ENCODE measurements around the gene PLAAT2. TPM values are rescaled to one million over a fixed set of nuclear protein-coding genes. Genes with fewer than 3 reads are reported as not detected.

The PLAAT2 gene
- polyA plus RNA-seq, 3 donors, result not detected

DNA sequence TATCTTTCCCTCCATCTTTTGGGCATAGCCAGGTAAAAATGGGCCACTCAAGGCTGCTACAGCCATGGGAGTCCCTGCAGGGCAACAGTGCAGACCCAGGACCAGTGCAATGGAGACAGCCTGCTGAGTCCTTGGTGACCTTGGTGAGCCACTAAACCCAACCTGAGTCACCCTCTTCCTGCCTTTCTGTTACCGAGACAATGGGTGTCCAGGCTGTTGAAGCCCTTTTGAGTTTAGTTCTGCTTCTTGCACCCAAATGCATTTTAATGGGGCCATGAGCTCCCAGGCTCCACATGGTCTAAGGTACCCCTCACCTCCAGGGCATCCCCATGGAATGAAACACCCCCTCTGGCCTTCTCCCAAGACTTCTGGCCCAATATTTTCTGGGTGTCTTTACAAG lies 27.4 kb downstream of the PLAAT2 start:
- Histone ChIP-seq H3K79me2 (ENCODE audit: insufficient read depth, low read length) (no peaks in the 10 kb centered on the region), H3K27me3 (ENCODE audit: control insufficient read depth in 2 of 2, insufficient read depth in 2 of 2, low read length in 2 of 2) (no peaks in the 10 kb centered on the region), H3K4me3 (replicated peaks in 1 of 3; ENCODE audit: low read depth in 2 of 3, low read length in 3 of 3) (no peak overlapping the region), H3K9me3 (replicated peaks in 1 of 2; ENCODE audit: control insufficient read depth in 1 of 2, insufficient read depth in 1 of 2, low read length in 2 of 2) (no peaks in the 10 kb centered on the region), H2AFZ (ENCODE audit: insufficient read depth, low read depth, low read length, poor library complexity, severe bottlenecking) (no peak overlapping the region), H3K27ac (ENCODE audit: low read depth in 1 of 2, low read length in 2 of 2) (no peak overlapping the region), H3K4me1 (ENCODE audit: control insufficient read depth in 1 of 2, insufficient read depth in 2 of 2, low read length in 2 of 2) (peaks cover 27 to 37% of the 10 kb centered on the region in 2 donors), H4K20me1 (ENCODE audit: insufficient read depth, low read length) (no peaks in the 10 kb centered on the region), H3K4me2 (replicated peaks; ENCODE audit: extremely low read depth, low read length, poor library complexity, severe bottlenecking) (no peak overlapping the region), H3K36me3 (replicated peaks in 1 of 2; ENCODE audit: control insufficient read depth in 1 of 2, insufficient read depth in 2 of 2, low read length in 2 of 2) (no peaks in the 10 kb centered on the region), H3K9ac (ENCODE audit: insufficient read depth, low read length, poor library complexity, severe bottlenecking) (no peak overlapping the region)
- TF ChIP-seq, protein P1, sequence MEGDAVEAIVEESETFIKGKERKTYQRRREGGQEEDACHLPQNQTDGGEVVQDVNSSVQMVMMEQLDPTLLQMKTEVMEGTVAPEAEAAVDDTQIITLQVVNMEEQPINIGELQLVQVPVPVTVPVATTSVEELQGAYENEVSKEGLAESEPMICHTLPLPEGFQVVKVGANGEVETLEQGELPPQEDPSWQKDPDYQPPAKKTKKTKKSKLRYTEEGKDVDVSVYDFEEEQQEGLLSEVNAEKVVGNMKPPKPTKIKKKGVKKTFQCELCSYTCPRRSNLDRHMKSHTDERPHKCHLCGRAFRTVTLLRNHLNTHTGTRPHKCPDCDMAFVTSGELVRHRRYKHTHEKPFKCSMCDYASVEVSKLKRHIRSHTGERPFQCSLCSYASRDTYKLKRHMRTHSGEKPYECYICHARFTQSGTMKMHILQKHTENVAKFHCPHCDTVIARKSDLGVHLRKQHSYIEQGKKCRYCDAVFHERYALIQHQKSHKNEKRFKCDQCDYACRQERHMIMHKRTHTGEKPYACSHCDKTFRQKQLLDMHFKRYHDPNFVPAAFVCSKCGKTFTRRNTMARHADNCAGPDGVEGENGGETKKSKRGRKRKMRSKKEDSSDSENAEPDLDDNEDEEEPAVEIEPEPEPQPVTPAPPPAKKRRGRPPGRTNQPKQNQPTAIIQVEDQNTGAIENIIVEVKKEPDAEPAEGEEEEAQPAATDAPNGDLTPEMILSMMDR (IDR thresholded peaks at IDR 0.05), result no peak
- Mint-ChIP-seq H3K27ac (peak overlapping the region in 2 of 7 donors; percentile 58 to 93), H3K4me1 (peaks cover 46% of the 10 kb centered on the region), H3K4me3 (peak overlapping the region in 1 of 2 donors; percentile 12), H3K9me3 (no peaks in the 10 kb centered on the region), H3K27me3 (ENCODE audit: low read depth in 3 of 3) (peaks cover 4 to 10% (median 5%) of the 10 kb centered on the region in 3 donors), H3K36me3 (peaks cover 4 to 9% of the 10 kb centered on the region in 2 donors)
- no peak for DNase-seq
- intact Hi-C loops (cut with micrococcal nuclease), result no loop called here
- 0% methylated on average over 1 of the region's 1 CpG for WGBS (ENCODE audit: insufficient coverage)

DNA sequence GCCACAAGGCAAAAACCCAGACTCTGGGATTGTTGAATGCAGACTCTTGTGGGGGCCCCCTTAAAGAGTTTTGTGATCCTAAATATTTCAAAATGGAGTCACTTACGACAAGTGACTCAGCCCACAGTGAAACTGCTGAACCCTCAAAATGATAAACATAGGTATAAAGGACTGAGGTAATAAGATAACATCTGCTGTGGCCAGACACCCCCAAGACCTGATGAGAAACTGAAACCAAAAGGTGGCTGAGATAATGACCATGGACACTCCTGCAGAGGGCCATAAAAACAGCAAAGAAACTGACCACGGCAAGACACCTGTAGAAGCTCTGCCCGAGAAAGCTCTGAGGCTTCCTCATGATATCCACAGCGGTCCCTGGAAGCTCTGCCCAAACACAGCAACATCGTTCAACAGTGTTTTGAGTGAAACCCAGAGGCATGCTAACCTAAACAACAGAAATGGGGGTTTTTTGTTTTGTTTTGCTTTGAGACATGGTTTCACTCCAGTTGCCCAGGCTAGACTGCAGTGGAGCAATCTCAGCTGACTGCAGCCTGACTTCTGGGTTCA lies 28.2 kb downstream of the PLAAT2 start:
- no peak for DNase-seq
- TF ChIP-seq, protein P1 (IDR thresholded peaks at IDR 0.05), result no peak
- 87% methylated on average over 3 of the region's 5 CpGs for WGBS (ENCODE audit: insufficient coverage)

More for the DNA sequence above, 28.2 kb downstream of the PLAAT2 start:
- H2AFZ ChIP-seq (ENCODE audit: insufficient read depth, low read depth, low read length, poor library complexity, severe bottlenecking), result no peak overlapping the region
- no peaks in the 10 kb centered on the region for H3K9me3 ChIP-seq (replicated peaks in 1 of 2; ENCODE audit: control insufficient read depth in 1 of 2, insufficient read depth in 1 of 2, low read length in 2 of 2)
- no peak overlapping the region for H3K4me3 ChIP-seq (replicated peaks in 1 of 3; ENCODE audit: low read depth in 2 of 3, low read length in 3 of 3)
- no peaks in the 10 kb centered on the region for H3K79me2 ChIP-seq (ENCODE audit: insufficient read depth, low read length)
- intact Hi-C loops (cut with micrococcal nuclease), result no loop called here
- Mint-ChIP-seq H3K27ac (peak overlapping the region in 1 of 7 donors; percentile 26), H3K36me3 (peaks cover 4 to 7% of the 10 kb centered on the region in 2 donors), H3K4me3 (no peak overlapping the region), H3K9me3 (no peaks in the 10 kb centered on the region), H3K4me1 (peaks cover 43% of the 10 kb centered on the region), H3K27me3 (ENCODE audit: low read depth in 3 of 3) (peaks cover 4 to 10% (median 5%) of the 10 kb centered on the region in 3 donors)
- H3K27me3 ChIP-seq (ENCODE audit: control insufficient read depth in 2 of 2, insufficient read depth in 2 of 2, low read length in 2 of 2), result no peaks in the 10 kb centered on the region
- H3K4me2 ChIP-seq (replicated peaks; ENCODE audit: extremely low read depth, low read length, poor library complexity, severe bottlenecking), result no peak overlapping the region
- H4K20me1 ChIP-seq (ENCODE audit: insufficient read depth, low read length), result no peaks in the 10 kb centered on the region
- peaks cover 25 to 37% of the 10 kb centered on the region in 2 donors for H3K4me1 ChIP-seq (ENCODE audit: control insufficient read depth in 1 of 2, insufficient read depth in 2 of 2, low read length in 2 of 2)
- no peak overlapping the region for H3K27ac ChIP-seq (ENCODE audit: low read depth in 1 of 2, low read length in 2 of 2)
- H3K36me3 ChIP-seq (replicated peaks in 1 of 2; ENCODE audit: control insufficient read depth in 1 of 2, insufficient read depth in 2 of 2, low read length in 2 of 2), result no peaks in the 10 kb centered on the region
- no peak overlapping the region for H3K9ac ChIP-seq (ENCODE audit: insufficient read depth, low read length, poor library complexity, severe bottlenecking)

All from CD14-positive monocyte (primary cell).